H1 (cell line): ENCODE data around the gene TMEM174. TPM values are rescaled to one million over a fixed set of nuclear protein-coding genes. Genes with fewer than 3 reads are reported as not detected.

Experiments
- CTCF ChIA-PET: fragments of 300-600 bp; sonication (Branson Sonifier 250); formaldehyde crosslinking; loops from one replicate; lab custom pipeline; 2021; ENCODE audit not compliant: partially characterized antibody; lab: Charles Lee
- POLR2A ChIA-PET: fragments of 300-600 bp; sonication (Branson Sonifier 250); formaldehyde crosslinking; loops from one replicate; lab custom pipeline; 2021; ENCODE audit warnings: inconsistent platforms; ENCODE audit not compliant: partially characterized antibody; lab: Charles Lee
- DNase-seq, 2 experiments: peaks; one replicate each; pipeline versions ENCODE4 v3.0.0 to v3.0.0-alpha.2; 2010 to 2022; ENCODE audit warnings: low spot score in 2 of 2, low read depth in 1 of 2, mixed read lengths in 1 of 2
- FAIRE-seq: peaks from 2 replicates; lab custom pipeline; 2011; peaks lifted over from hg19 to GRCh38; lab: Jason Lieb, UNC
- H2AFZ ChIP-seq: 2 replicates; pipeline ENCODE4 v1.8.1; 2012; ENCODE audit warnings: low read length, inconsistent platforms
- H2AK5ac ChIP-seq: 2 replicates; pipeline ENCODE4 v1.6.1; 2013; ENCODE audit warnings: low read depth, low read length
- H2BK120ac ChIP-seq: replicated peaks from 2 replicates; pipeline ENCODE3; 2013; ENCODE audit warnings: low read depth, low read length, inconsistent platforms
- H2BK12ac ChIP-seq: 2 replicates; pipeline ENCODE4 v1.6.1; 2013; ENCODE audit warnings: low read depth, low read length
- H2BK15ac ChIP-seq: 2 replicates; pipeline ENCODE4 v1.6.1; 2013; ENCODE audit warnings: low read length
- H2BK20ac ChIP-seq: 2 replicates; pipeline ENCODE4 v1.6.1; 2013; ENCODE audit warnings: low read length
- H2BK5ac ChIP-seq: 2 replicates; pipeline ENCODE4 v1.6.1; 2013; ENCODE audit warnings: low read depth, low read length
- H3K14ac ChIP-seq: 2 replicates; pipeline ENCODE4 v1.6.1; 2013; ENCODE audit warnings: inconsistent platforms; ENCODE audit not compliant: insufficient read length
- H3K18ac ChIP-seq: 2 replicates; pipeline ENCODE4 v1.6.1; 2013; ENCODE audit warnings: low read length; ENCODE audit errors: extremely low read depth
- H3K23ac ChIP-seq: 2 replicates; pipeline ENCODE4 v1.6.1; 2013; ENCODE audit warnings: inconsistent platforms; ENCODE audit not compliant: insufficient read length
- H3K23me2 ChIP-seq: 2 replicates; pipeline ENCODE4 v1.6.1; 2013; ENCODE audit warnings: low read depth, low read length
- H3K27ac ChIP-seq: 2 replicates; pipeline ENCODE4 v1.6.1; 2011; ENCODE audit warnings: low read depth, low read length, inconsistent platforms
- H3K27me3 ChIP-seq, 4 experiments: replicated peaks in 1 of 4; 1 replicate in 1 of 4; 2 replicates in 3 of 4; pipeline versions ENCODE4 v1.6.1 to v1.8.1; 2011 to 2013; ENCODE audit warnings: low read length in 3 of 4, mild to moderate bottlenecking in 3 of 4, inconsistent platforms in 2 of 4, mixed read lengths in 2 of 4, moderate library complexity in 1 of 4; ENCODE audit not compliant: control insufficient read depth in 3 of 4, insufficient read depth in 3 of 4; ENCODE audit errors: extremely low read depth in 1 of 4
- H3K36me3 ChIP-seq, 4 experiments: 2 replicates each; pipeline versions ENCODE4 v1.6.1 to v1.8.1; 2011 to 2013; ENCODE audit warnings: mild to moderate bottlenecking in 4 of 4, low read length in 3 of 4, moderate library complexity in 2 of 4, control low read depth in 1 of 4, inconsistent platforms in 1 of 4; ENCODE audit not compliant: insufficient read depth in 4 of 4, control insufficient read depth in 2 of 4
- H3K4ac ChIP-seq: replicated peaks from 2 replicates; pipeline ENCODE3; 2013; ENCODE audit warnings: low read length, low read depth, mixed read lengths, inconsistent platforms; ENCODE audit not compliant: insufficient read length
- H3K4me1 ChIP-seq, 4 experiments: replicated peaks in 1 of 4; 1 replicate in 1 of 4; 2 replicates in 3 of 4; pipeline versions ENCODE4 v1.6.1 to v1.8.1; 2011 to 2013; ENCODE audit warnings: low read length in 3 of 4, inconsistent platforms in 2 of 4, mixed read lengths in 1 of 4; ENCODE audit not compliant: insufficient read depth in 4 of 4, control insufficient read depth in 3 of 4
- H3K4me2 ChIP-seq, 2 experiments: 2 replicates each; pipeline versions ENCODE4 v1.6.1 to v1.8.1; 2011 to 2013; ENCODE audit warnings: low read depth in 2 of 2, low read length in 2 of 2, control low read depth in 1 of 2, inconsistent platforms in 1 of 2, mild to moderate bottlenecking in 1 of 2; ENCODE audit not compliant: insufficient read depth in 1 of 2
- H3K4me3 ChIP-seq, 4 experiments: fragments of 200-600, 300-600 bp in 1 of 4; sonication (generic), shearing (Covaris generic), sonication (Bioruptor Twin) in 1 of 4; 2 replicates each; pipeline versions ENCODE4 v1.5.1 to v1.8.1; 2011 to 2016; ENCODE audit warnings: low read length in 4 of 4, low read depth in 3 of 4, control low read depth in 2 of 4, inconsistent platforms in 2 of 4, mild to moderate bottlenecking in 2 of 4, mixed read lengths in 1 of 4, moderate library complexity in 1 of 4; ENCODE audit not compliant: insufficient read depth in 2 of 4; ENCODE audit errors: extremely low read depth in 1 of 4
- H3K56ac ChIP-seq: replicated peaks from 2 replicates; pipeline ENCODE3; 2013; ENCODE audit warnings: low read depth, mild to moderate bottlenecking, mixed read lengths, low read length, inconsistent platforms; ENCODE audit not compliant: insufficient read length
- H3K79me1 ChIP-seq: 2 replicates; pipeline ENCODE4 v1.6.1; 2013; ENCODE audit warnings: low read depth, low read length, control low read depth
- H3K79me2 ChIP-seq, 2 experiments: 2 replicates each; pipeline versions ENCODE4 v1.6.1 to v1.8.1; 2012 to 2013; ENCODE audit warnings: low read length in 2 of 2, mild to moderate bottlenecking in 2 of 2, inconsistent platforms in 1 of 2; ENCODE audit not compliant: insufficient read depth in 2 of 2, control insufficient read depth in 1 of 2
- H3K9ac ChIP-seq, 4 experiments: replicated peaks in 1 of 4; 1 replicate in 1 of 4; 2 replicates in 3 of 4; pipeline versions ENCODE4 v1.6.1 to v1.8.1; 2011 to 2013; ENCODE audit warnings: low read depth in 3 of 4, low read length in 3 of 4, control low read depth in 2 of 4, mild to moderate bottlenecking in 2 of 4, moderate library complexity in 2 of 4, inconsistent platforms in 1 of 4; ENCODE audit errors: extremely low read depth in 1 of 4
- H3K9me3 ChIP-seq, 2 experiments: 2 replicates each; pipeline versions ENCODE4 v1.6.1 to v1.8.1; 2012 to 2013; ENCODE audit warnings: mild to moderate bottlenecking in 2 of 2, moderate library complexity in 2 of 2, control low read depth in 1 of 2, inconsistent platforms in 1 of 2, low read depth in 1 of 2, low read length in 1 of 2, mixed read lengths in 1 of 2; ENCODE audit not compliant: insufficient read depth in 2 of 2
- H4K20me1 ChIP-seq, 2 experiments: replicated peaks in 1 of 2; 2 replicates each; pipeline versions ENCODE3 to v1.8.1; 2011 to 2013; ENCODE audit warnings: inconsistent platforms in 2 of 2, low read length in 2 of 2, mild to moderate bottlenecking in 1 of 2; ENCODE audit not compliant: insufficient read depth in 2 of 2, control insufficient read depth in 1 of 2
- H4K5ac ChIP-seq: 2 replicates; pipeline ENCODE4 v1.6.1; 2013; ENCODE audit warnings: low read length, low read depth, mixed read lengths, inconsistent platforms; ENCODE audit not compliant: insufficient read length
- H4K8ac ChIP-seq: 2 replicates; pipeline ENCODE4 v1.8.0; 2013; ENCODE audit warnings: mild to moderate bottlenecking, moderate library complexity, low read length, inconsistent platforms; ENCODE audit not compliant: insufficient read depth; ENCODE audit errors: extremely low read depth
- H4K91ac ChIP-seq: replicated peaks from 2 replicates; pipeline ENCODE3; 2013; ENCODE audit warnings: low read length, mixed read lengths, inconsistent platforms; ENCODE audit not compliant: insufficient read length
- CREB1 ChIP-seq: IDR thresholded peaks from 2 replicates; pipeline ENCODE4 v1.6.1; 2012; ENCODE audit warnings: inconsistent platforms
- RAD21 ChIP-seq, 2 experiments: IDR thresholded peaks in 1 of 2; conservative IDR thresholded peaks in 1 of 2; 2 replicates each; pipeline ENCODE4 v1.6.1; 2011; ENCODE audit warnings: low read depth in 2 of 2, low read length in 2 of 2, improper control_type of control experiment in 1 of 2, inconsistent platforms in 1 of 2, mild to moderate bottlenecking in 1 of 2, moderate library complexity in 1 of 2
- WGBS, 2 experiments: shearing (Covaris generic) in 1 of 2; methylation state at CpG; one replicate each; pipeline versions ENCODE4 v1.1.6 to v1.1.7; 2013 to 2015; ENCODE audit warnings: low lambda C conversion rate in 2 of 2, mixed read lengths in 2 of 2, inconsistent platforms in 1 of 2, low coverage in 1 of 2, missing lambda C conversion rate in 1 of 2; ENCODE audit not compliant: insufficient replicate concordance in 2 of 2, insufficient coverage in 1 of 2, insufficient read length in 1 of 2; ENCODE audit errors: extremely low coverage in 1 of 2, missing lambda C conversion rate in 1 of 2; 5-methylcytosine and 5-hydroxymethylcytosine counted together
- polyA plus RNA-seq, 7 experiments: library from polyadenylated mRNA; depleted of rRNA in 3 of 7; stranded (reverse) in 5 of 7; unstranded in 2 of 7; fragments of >200 nt in 5 of 7; fragments of 200-250 nt in 2 of 7; gene quantifications; 1 replicate in 5 of 7; 2 replicates in 1 of 7; 4 replicates in 1 of 7; pipeline versions ENCODE4 v1.2.1 to v1.2.3, GENCODE V29; 2011 to 2013; ENCODE audit warnings: missing spikeins in 2 of 7, mixed read lengths in 2 of 7
- total RNA-seq: library from RNA; stranded (reverse); fragmentation: NEBNext Ultra II Directional; extraction: Animal tissue kit (Norgen Biotek cat#: 25700); gene quantifications from 2 replicates; pipeline ENCODE4 v1.2.1, GENCODE V29; 2021
- TF ChIP-seq, protein P1 (sequence below), 3 experiments: IDR thresholded peaks; 1 replicate in 2 of 3; 2 replicates in 1 of 3; pipeline versions ENCODE4 v1.5.1 to v1.6.1; 2011; ENCODE audit warnings: low read length in 3 of 3, mild to moderate bottlenecking in 3 of 3, inconsistent platforms in 2 of 3, low read depth in 1 of 3, moderate library complexity in 1 of 3; ENCODE audit not compliant: insufficient read depth in 1 of 3; ENCODE audit errors: control extremely low read depth in 1 of 3

TMEM174 gene
- total and polyA plus RNA-seq, 2 of the 8 experiments (the other 6 are each of a cell fraction or from before 2014, with no cell fraction given) = not detected

GRCh38 chr5:73135429-73136054 lies 37.5 kb upstream of the TMEM174 start:
- Histone ChIP-seq H3K14ac (no peak overlapping the region), H3K23me2 (no peaks in the 10 kb centered on the region), H4K20me1 (no peaks in the 10 kb centered on the region), H2AK5ac (no peak overlapping the region), H2BK15ac (no peak overlapping the region), H3K4me1 (peaks cover 0 to 10% (median 3%) of the 10 kb centered on the region in 4 experiments; a peak in 3 of 7 replicates), H4K91ac (no peak overlapping the region), H3K4me2 (no peak overlapping the region), H3K27ac (no peak overlapping the region), H4K8ac (0 out of 2 replicates have a peak overlapping the region, but pooled peaks have one; percentile 60), H2AFZ (peak overlapping the region; percentile 38; the same call in 1 of the 2 replicates), H3K9ac (no peak overlapping the region), H3K18ac (no peak overlapping the region), H3K56ac (no peak overlapping the region), H3K79me2 (no peaks in the 10 kb centered on the region), H3K4me3 (no peak overlapping the region), H3K36me3 (no peaks in the 10 kb centered on the region), H3K23ac (no peak overlapping the region), H2BK5ac (no peak overlapping the region; the same call in 1 of the 2 replicates), H2BK20ac (peak overlapping the region; percentile 6; the same call in 1 of the 2 replicates), H2BK12ac (peak overlapping the region; percentile 92), H3K9me3 (no peaks in the 10 kb centered on the region), H2BK120ac (no peak overlapping the region), H3K4ac (no peak overlapping the region), H4K5ac (no peak overlapping the region), H3K27me3 (no peaks in the 10 kb centered on the region; a peak in 1 of 7 replicates), H3K79me1 (no peaks in the 10 kb centered on the region)
- WGBS, 2 experiments = 80% methylated on average over 6 of the region's 6 CpGs; no CpG with 5 or more reads in 1 of the 2 experiments
- DNase-seq (no peak), FAIRE-seq (no peak)
- ChIA-PET POLR2A (interaction anchor here (0.7 to 2.9 kb wide), 3 partner anchors 12 to 37 kb away, joined by 3 to 7 read pairs (median 3); partner anchors contain the start of genes TMEM171 and TMEM174), CTCF (interaction anchor here (1.0 to 4.7 kb wide), 14 partner anchors 10 to 286 kb away, joined by 3 to 41 read pairs (median 4); partner anchors contain the start of gene TMEM174)
- TF ChIP-seq CREB1 = no peak
- TF ChIP-seq RAD21 (IDR thresholded peaks at IDR 0.05 in 1 of 2, conservative IDR thresholded peaks at IDR 0.05 in 1 of 2; ENCODE audit: low read depth in 2 of 2, low read length in 2 of 2) = peak; percentile 41 to 49
- TF ChIP-seq, protein P1, sequence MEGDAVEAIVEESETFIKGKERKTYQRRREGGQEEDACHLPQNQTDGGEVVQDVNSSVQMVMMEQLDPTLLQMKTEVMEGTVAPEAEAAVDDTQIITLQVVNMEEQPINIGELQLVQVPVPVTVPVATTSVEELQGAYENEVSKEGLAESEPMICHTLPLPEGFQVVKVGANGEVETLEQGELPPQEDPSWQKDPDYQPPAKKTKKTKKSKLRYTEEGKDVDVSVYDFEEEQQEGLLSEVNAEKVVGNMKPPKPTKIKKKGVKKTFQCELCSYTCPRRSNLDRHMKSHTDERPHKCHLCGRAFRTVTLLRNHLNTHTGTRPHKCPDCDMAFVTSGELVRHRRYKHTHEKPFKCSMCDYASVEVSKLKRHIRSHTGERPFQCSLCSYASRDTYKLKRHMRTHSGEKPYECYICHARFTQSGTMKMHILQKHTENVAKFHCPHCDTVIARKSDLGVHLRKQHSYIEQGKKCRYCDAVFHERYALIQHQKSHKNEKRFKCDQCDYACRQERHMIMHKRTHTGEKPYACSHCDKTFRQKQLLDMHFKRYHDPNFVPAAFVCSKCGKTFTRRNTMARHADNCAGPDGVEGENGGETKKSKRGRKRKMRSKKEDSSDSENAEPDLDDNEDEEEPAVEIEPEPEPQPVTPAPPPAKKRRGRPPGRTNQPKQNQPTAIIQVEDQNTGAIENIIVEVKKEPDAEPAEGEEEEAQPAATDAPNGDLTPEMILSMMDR (IDR thresholded peaks at IDR 0.05; ENCODE audit: control extremely low read depth in 1 of 3, insufficient read depth in 1 of 3, low read depth in 1 of 3, low read length in 3 of 3) = peak in 2 of 3 experiments; percentile 38 to 42; a peak in 2 of 4 replicates
